Fibroblast of lung (primary cell): ENCODE results near the gene MOCOS. TPM values are rescaled to one million over a fixed set of nuclear protein-coding genes. Genes with fewer than 3 reads are reported as not detected.

ENCODE experiments used
- DNase-seq, 2 donors: peaks; one replicate each; pipeline versions ENCODE4 v3.0.0 to v3.0.0-alpha.2; 2010; ENCODE audit warnings: low read depth in 2 of 2
- H2AFZ ChIP-seq: 2 replicates; pipeline ENCODE4 v1.5.1; 2012; ENCODE audit warnings: low read length, control low read depth, inconsistent platforms
- H3K27ac ChIP-seq: 2 replicates; pipeline ENCODE4 v1.5.1; 2011; ENCODE audit warnings: low read length, control low read depth; ENCODE audit not compliant: insufficient read depth
- H3K27me3 ChIP-seq: 2 replicates; pipeline ENCODE4 v1.5.1; 2011; ENCODE audit warnings: mild to moderate bottlenecking, low read length; ENCODE audit not compliant: control insufficient read depth, insufficient read depth
- H3K36me3 ChIP-seq: 2 replicates; pipeline ENCODE4 v1.5.1; 2011; ENCODE audit warnings: low read length; ENCODE audit not compliant: control insufficient read depth, insufficient read depth
- H3K4me1 ChIP-seq: 2 replicates; pipeline ENCODE4 v1.5.1; 2011; ENCODE audit warnings: low read length; ENCODE audit not compliant: control insufficient read depth, insufficient read depth; ENCODE audit errors: extremely low read depth
- H3K4me2 ChIP-seq: 2 replicates; pipeline ENCODE4 v1.5.1; 2011; ENCODE audit warnings: low read length, control low read depth; ENCODE audit not compliant: insufficient read depth; ENCODE audit errors: extremely low read depth
- H3K4me3 ChIP-seq, 4 experiments: fragments of 200-600 bp in 1 of 4; sonication (generic) in 1 of 4; replicated peaks in 1 of 4; 2 replicates each; pipeline ENCODE4 v1.5.1; 2011 to 2016; ENCODE audit warnings: low read length in 4 of 4, low read depth in 3 of 4, mild to moderate bottlenecking in 3 of 4, control low read depth in 2 of 4, inconsistent platforms in 1 of 4, mixed read lengths in 1 of 4; ENCODE audit not compliant: insufficient read depth in 1 of 4; ENCODE audit errors: control extremely low read depth in 1 of 4
- H3K79me2 ChIP-seq: 2 replicates; pipeline ENCODE4 v1.5.1; 2012; ENCODE audit warnings: mild to moderate bottlenecking, low read length, inconsistent platforms; ENCODE audit not compliant: control insufficient read depth, insufficient read depth
- H3K9ac ChIP-seq: 2 replicates; pipeline ENCODE4 v1.5.1; 2011; ENCODE audit warnings: mild to moderate bottlenecking, low read length, control low read depth; ENCODE audit not compliant: insufficient read depth
- H3K9me3 ChIP-seq: 2 replicates; pipeline ENCODE4 v1.5.1; 2012; ENCODE audit warnings: low read depth, low read length; ENCODE audit not compliant: control insufficient read depth, insufficient read depth
- H4K20me1 ChIP-seq: 2 replicates; pipeline ENCODE4 v1.5.1; 2011; ENCODE audit warnings: low read length; ENCODE audit not compliant: control insufficient read depth, insufficient read depth; ENCODE audit errors: extremely low read depth
- CTCF ChIP-seq, 2 donors: IDR thresholded peaks in 1 of 2; conservative IDR thresholded peaks in 1 of 2; 1 replicate in 1 of 2; 2 replicates in 1 of 2; pipeline ENCODE4 v1.5.1; 2011 to 2012; ENCODE audit warnings: low read length in 2 of 2, control low read depth in 1 of 2, inconsistent platforms in 1 of 2, low read depth in 1 of 2, mild to moderate bottlenecking in 1 of 2
- EZH2 ChIP-seq: IDR thresholded peaks from 2 replicates; pipeline ENCODE4 v1.5.1; 2012; ENCODE audit warnings: low read length, control low read depth, mild to moderate bottlenecking; ENCODE audit errors: missing control alignments
- polyA plus RNA-seq, 2 donors: library from polyadenylated mRNA; depleted of rRNA in 1 of 2; stranded (reverse) in 1 of 2; unstranded in 1 of 2; fragments of >200 nt; gene quantifications; 2 replicates each; pipeline ENCODE4 v1.2.1, GENCODE V29; 2011 to 2012; ENCODE audit warnings: missing spikeins in 1 of 2
- total RNA-seq: library from RNA; depleted of rRNA; stranded (reverse); fragments of >200 nt; gene quantifications from 2 replicates; pipeline ENCODE4 v1.2.1, GENCODE V29; 2014

Gene MOCOS
- total and polyA plus RNA-seq, 2 donors (not counting 1 experiment from before 2014, with no cell fraction given): 2.0 to 13.9 TPM

- no peak overlapping the region for H3K9ac ChIP-seq
- H3K27ac ChIP-seq: no peak overlapping the region
- TF ChIP-seq EZH2: no peak
- TF ChIP-seq CTCF (conservative IDR thresholded peaks at IDR 0.05 in 1 of 2, IDR thresholded peaks at IDR 0.05 in 1 of 2; ENCODE audit: low read depth in 1 of 2, low read length in 2 of 2): no peak
- H3K36me3 ChIP-seq: no peaks in the 10 kb centered on the region
- H3K4me3 ChIP-seq: peak overlapping the region in 1 of 4 experiments; percentile 77
- H4K20me1 ChIP-seq: no peaks in the 10 kb centered on the region
- H3K4me2 ChIP-seq: no peak overlapping the region
- no peaks in the 10 kb centered on the region for H3K9me3 ChIP-seq
- H3K79me2 ChIP-seq: no peaks in the 10 kb centered on the region
- peak in 1 of 2 donors; percentile 38 for DNase-seq
- no peaks in the 10 kb centered on the region for H3K27me3 ChIP-seq
- H3K4me1 ChIP-seq: no peaks in the 10 kb centered on the region
- no peak overlapping the region for H2AFZ ChIP-seq
Measured at GRCh38 chr18:36189486-36189885, 2.2 kb downstream of the MOCOS start.

GRCh38 chr18:36191286-36191685 is 4.0 kb downstream of the MOCOS start:
- Histone ChIP-seq H3K4me3 (no peak overlapping the region), H3K36me3 (no peaks in the 10 kb centered on the region), H3K79me2 (no peaks in the 10 kb centered on the region), H2AFZ (no peak overlapping the region), H3K9ac (no peak overlapping the region), H3K4me2 (no peak overlapping the region), H3K4me1 (no peaks in the 10 kb centered on the region), H3K9me3 (no peaks in the 10 kb centered on the region), H3K27ac (no peak overlapping the region), H4K20me1 (no peaks in the 10 kb centered on the region), H3K27me3 (no peaks in the 10 kb centered on the region)
- TF ChIP-seq CTCF (conservative IDR thresholded peaks at IDR 0.05 in 1 of 2, IDR thresholded peaks at IDR 0.05 in 1 of 2; ENCODE audit: low read depth in 1 of 2, low read length in 2 of 2) (no peak), EZH2 (no peak)
- DNase-seq: no peak

- Histone ChIP-seq H3K36me3 (no peaks in the 10 kb centered on the region), H3K9ac (no peak overlapping the region), H2AFZ (no peak overlapping the region), H3K27ac (no peak overlapping the region), H3K79me2 (no peaks in the 10 kb centered on the region), H3K27me3 (no peaks in the 10 kb centered on the region), H3K4me3 (no peak overlapping the region), H3K9me3 (no peaks in the 10 kb centered on the region), H3K4me1 (no peaks in the 10 kb centered on the region), H4K20me1 (no peaks in the 10 kb centered on the region), H3K4me2 (no peak overlapping the region)
- TF ChIP-seq EZH2 (no peak), CTCF (conservative IDR thresholded peaks at IDR 0.05 in 1 of 2, IDR thresholded peaks at IDR 0.05 in 1 of 2; ENCODE audit: low read depth in 1 of 2, low read length in 2 of 2) (no peak)
- no peak for DNase-seq
Measured at GRCh38 chr18:36191711-36192110, 4.4 kb downstream of the MOCOS start.
